Umbilical cord (tissue), 2 donors: ENCODE measurements around the gene TTLL12. TPM values are rescaled to one million over a fixed set of nuclear protein-coding genes. Genes with fewer than 3 reads are reported as not detected.

ENCODE experiments used
- DNase-seq: peaks from one replicate; pipeline ENCODE4 v3.0.0-alpha.2; 2015; ENCODE audit warnings: low spot score
- total RNA-seq: library from RNA; depleted of rRNA; stranded (reverse); fragments of >200 nt; gene quantifications from one replicate; pipeline ENCODE4 v1.2.3, GENCODE V29; 2014; ENCODE audit warnings: low replicate concordance; ENCODE audit not compliant: insufficient read depth

The TTLL12 gene
- total RNA-seq, 1 donor from 2014 or later = 10.6 TPM

DNA sequence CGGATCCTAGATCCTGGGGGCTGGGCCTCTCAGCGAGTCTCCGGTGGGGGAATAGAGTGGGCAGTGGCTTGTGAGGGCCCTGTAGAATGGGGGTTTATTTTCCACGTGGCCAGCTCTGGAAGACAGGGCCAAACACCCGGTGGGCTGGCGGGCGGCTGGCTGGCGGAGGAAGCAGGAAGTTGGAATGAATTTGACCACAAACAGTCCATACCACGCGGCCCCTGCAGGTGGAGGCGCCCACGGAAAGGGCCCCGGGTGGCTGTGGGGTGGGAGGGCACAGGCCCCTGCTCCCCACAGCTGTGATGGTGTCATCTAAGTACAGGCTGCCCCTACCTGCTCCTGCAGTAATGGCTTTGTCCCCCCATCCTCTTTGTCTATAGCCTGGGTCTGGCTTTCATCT, 58.8 kb downstream of the TTLL12 start:
- DNase-seq = no peak

DNA sequence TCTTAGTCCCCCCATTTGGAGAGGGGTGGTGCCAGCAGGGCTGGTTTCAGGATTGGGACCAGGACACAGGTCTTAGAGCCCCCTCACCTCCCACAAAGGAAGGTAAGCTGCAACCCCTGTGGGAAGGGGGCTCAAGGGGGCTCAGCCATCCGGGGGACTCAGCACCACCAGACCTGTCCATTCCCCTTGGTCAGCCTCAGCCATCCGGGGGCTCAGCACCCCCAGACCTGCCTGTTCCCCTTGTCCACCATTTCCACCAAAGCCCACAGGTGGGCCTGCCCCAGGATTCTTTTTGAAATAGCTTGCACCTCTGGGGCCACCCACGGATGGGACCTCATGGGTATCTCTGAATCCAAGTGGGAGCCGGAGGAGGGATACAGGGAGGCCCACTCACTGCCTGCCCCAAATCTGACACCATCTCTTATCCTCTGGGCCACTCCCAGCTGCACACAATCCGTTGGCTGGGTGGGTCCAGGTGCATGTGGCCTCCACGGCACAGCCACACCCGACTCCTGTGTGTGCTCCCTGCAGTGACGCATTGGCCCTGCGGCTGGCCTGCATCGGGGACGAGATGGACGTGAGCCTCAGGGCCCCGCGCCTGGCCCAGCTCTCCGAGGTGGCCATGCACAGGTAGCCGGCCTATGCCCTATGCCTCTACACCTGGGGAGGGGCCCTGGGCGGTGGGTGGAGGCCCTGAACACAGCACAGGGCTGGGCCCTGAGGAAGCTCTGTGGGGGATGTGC, 59.6 kb downstream of the TTLL12 start:
- DNase-seq = no peak

- peak; percentile 80 for DNase-seq
Measured at GRCh38 chr22:43126501-43127165, 60.3 kb downstream of the TTLL12 start.

GRCh38 chr22:43118953-43119458, 67.9 kb downstream of the TTLL12 start:
- DNase-seq = no peak

- DNase-seq = peak; percentile 34
Measured at GRCh38 chr22:43118024-43118849, 68.7 kb downstream of the TTLL12 start.

DNA sequence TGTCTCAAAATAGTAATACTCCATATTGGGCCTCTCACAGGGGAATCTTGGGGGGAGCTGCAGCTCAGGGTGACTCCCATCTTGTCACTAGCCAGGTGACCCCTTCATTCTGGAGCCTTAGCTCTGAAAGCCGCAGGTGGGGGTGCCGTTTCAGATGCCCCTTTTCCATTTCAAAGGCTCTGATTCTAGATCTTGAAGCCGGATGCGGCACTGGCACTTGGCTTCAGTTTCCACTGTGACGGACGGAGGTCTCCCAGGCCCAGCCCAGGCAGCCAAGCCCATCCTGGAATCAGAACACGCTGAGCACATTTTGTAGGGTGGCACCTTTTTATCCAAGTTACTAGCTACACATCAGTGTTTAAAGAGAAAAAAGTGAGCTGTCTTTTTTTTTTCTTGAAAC, 70.0 kb downstream of the TTLL12 start:
- DNase-seq = no peak

Other genes with a start within 250 kb of the TTLL12 start
- gene PACSIN2, start 172.0 kb downstream of the TTLL12 start, total RNA-seq = 77.8 TPM
- 11.8 TPM for gene TTLL1, start 97.7 kb downstream of the TTLL12 start, total RNA-seq
- not detected for gene BIK, start 76.4 kb downstream of the TTLL12 start, total RNA-seq
- 13.7 TPM for gene MCAT, start 43.7 kb downstream of the TTLL12 start, total RNA-seq
- 180 TPM for gene TSPO, start 35.6 kb downstream of the TTLL12 start, total RNA-seq
- 3.6 TPM for gene SCUBE1, start 156.2 kb upstream of the TTLL12 start, total RNA-seq
- 1.9 TPM for gene MPPED1, start 224.9 kb upstream of the TTLL12 start, total RNA-seq